NCI-H1436 treated with DMSO at 0.1 percent for 48 hours (cell line): ENCODE data around the gene SFTPD.

ENCODE experiments used
- DNase-seq: peaks from one replicate; lab custom pipeline; 2025; lab: John Stamatoyannopoulos, UW

The SFTPD gene

GRCh38 chr10:79944428-79945395 lies 4.2 kb downstream of the SFTPD start:
- no peak for DNase-seq

GRCh38 chr10:79943871-79944270 lies 5.0 kb downstream of the SFTPD start:
- no peak for DNase-seq

DNA sequence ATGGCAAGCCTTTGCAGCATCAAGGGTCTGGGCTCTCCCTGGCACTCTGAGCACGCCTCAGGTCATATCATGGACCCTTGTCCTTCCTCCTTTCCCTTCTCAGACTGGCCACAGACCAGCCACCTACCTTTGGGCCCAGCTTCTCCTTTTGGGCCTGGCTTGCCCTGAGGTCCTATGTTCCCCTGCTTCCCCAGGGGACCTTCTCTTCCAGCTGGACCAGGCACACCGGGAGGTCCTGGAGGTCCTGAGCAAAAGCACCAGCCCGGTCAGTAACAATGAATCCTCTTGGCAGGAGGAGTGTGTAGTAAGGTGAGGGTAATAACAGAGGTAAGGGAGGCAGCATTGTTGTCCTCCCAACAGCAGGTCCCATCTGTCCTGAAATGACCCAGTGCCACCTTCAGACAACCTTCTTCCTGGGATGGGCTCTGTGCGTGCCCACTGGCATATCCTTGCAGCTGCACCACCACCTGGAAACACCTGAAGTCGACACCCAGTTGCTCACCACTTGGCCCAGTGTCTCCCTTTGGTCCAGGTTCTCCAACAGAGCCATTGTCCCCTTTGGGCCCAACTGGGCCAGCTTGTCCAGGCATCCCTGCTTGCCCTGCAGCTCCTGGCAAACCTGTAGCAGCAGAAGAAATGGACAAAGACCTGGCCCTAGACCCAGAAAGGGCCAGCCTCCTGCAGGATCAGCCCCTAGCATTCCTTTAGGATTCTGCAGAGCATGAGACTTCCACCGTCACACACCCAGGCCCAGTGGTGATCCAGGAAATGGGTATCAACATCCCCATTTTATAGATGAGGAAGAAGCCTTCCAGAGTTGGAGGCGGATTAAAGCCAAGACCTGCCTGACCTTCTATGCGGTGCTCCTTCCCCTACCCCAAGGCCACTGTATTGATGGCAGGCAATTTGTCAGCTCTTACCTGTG lies 6.4 kb downstream of the SFTPD start:
- DNase-seq = no peak

DNA sequence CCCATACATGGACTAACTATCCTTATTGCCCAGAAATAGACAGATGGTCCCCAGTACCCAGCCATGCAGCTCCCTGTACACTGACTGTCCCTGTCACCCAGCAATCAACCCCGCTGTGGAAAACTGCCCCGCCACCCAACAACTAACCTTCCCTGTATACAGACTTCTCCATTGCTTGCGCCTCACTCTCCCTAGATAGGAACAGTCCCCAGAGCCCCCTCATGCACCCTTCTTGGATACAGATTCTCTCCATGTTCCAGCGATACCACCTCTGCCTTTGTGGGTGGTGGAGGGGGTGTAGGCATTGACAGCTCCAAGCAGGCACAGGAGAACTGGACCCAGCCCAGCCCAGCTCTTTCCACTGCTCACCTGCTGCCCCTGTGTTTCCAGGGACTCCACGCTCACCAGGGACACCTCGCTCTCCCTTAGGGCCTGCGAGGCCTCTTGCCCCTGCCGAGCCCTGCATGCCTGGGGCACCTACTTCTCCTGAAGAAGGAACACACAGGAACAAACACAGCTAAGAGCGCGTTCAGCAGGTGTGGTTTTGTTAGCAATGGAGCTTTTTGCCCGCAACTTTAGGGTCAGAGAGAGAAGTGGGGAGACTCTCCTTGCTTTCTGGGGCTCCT lies 7.2 kb downstream of the SFTPD start:
- DNase-seq = no peak

GRCh38 chr10:79941146-79941545 lies 7.8 kb downstream of the SFTPD start:
- DNase-seq = no peak

- no peak for DNase-seq
Observed at GRCh38 chr10:79940431-79940830, 8.5 kb downstream of the SFTPD start.

GRCh38 chr10:79939969-79940368 lies 8.9 kb downstream of the SFTPD start:
- no peak for DNase-seq

DNA sequence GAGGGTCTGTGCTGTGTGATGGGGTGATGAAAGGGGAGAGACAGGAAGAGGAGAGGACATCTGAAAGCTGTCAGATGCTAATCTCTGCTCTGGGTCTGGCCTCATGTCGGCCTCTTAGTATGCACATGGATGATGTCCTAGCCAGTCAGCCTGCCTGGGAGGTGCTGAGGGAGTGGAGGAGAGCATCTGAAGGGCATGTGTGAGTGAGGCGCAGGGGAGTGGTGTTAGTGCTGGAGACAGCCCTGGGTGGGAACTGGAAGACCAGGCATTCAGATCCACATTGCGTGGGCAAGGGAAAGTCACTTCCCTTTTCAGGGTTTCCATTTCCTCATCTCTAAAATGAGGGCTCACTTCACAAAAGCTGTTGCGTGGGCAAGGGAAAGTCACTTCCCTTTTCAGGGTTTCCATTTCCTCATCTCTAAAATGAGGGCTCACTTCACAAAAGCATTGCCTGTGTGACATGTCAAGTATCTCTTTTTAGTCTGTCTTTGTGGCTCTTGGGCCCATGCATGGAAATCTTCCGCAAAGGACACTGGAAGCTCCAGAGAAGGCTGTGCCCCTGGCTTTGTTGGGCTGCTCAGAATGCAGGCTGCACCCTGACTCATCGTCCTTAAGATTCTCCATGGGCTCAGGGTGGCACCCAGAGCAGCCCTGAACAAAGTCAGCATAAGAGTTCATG lies 10.0 kb downstream of the SFTPD start:
- no peak for DNase-seq

GRCh38 chr10:79937701-79938151 lies 11.2 kb downstream of the SFTPD start:
- DNase-seq = no peak

DNA sequence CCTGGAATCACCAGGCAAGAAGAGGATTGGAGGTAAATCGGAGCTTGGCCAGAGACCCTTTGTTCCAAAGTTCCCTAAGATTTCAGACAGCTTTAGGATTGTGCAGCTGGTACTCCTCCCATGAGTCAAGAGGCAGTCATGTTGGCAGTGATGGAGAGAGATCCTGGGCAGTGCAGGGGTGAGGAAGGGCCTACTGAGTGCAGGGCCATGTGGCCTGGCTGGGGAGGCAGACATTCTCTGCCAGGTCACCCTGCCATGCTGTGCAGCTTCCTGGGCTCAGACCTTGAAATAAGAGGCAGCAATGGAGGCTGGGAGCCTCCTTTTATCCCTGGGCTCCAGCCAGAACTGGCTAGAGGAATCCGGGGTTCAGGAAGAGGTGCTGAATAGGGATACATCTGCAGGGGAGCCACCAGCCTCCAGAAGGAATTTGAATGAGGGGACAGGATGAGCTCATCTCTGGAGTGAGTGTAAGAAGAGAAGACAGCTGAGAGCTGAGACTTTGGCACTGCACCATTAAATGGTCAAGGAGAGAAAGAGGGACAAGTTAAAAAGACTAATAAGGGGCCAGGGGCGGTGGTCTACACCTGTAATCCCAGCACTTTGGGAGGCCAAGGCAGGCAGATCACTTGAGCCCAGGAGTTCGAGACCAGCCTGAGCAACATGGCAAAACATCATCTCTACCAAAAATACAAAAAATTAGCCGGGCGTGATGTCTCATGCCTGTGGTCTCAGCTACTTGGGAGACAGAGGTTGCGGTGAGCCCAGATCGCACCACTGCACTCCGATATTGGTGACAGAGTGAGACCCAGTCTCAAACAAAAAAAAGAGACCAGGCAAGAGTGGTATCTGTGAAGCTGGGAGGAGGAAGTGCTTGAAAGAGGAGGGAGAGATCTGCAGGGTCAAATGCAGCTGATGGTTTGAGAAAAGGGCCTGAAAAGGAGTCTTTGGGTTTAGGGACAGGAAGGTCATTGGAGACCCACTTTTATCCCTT lies 12.0 kb downstream of the SFTPD start:
- no peak for DNase-seq

- DNase-seq = no peak
Observed at GRCh38 chr10:79933961-79934360, 14.9 kb downstream of the SFTPD start.

DNA sequence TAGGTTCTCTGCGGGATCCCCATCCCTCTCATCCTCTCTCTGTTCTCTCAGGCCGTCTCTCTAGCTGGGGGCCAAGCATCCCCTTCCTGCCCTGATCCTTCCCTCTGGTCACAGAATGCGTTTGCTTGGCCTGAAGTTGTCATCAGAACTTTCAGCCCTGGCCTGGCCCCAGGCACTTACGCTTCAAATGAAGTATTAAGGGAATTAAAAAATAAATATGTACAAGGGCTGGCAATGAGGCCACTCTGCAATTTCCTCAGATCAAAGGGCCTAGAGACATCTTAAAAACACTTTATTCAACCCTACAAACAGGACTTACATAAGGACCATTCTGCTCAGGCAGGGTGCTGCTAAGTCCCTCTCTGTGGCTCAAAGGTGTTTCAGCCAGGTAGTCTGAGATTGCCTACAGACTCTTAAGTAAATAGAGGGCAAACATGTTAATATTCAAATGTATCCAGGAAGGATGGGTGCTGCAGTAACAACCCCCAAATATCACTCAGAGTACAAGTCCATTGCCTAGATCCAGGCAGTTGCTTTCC lies 16.0 kb downstream of the SFTPD start:
- no peak for DNase-seq

GRCh38 chr10:79932307-79932706 lies 16.6 kb downstream of the SFTPD start:
- no peak for DNase-seq

GRCh38 chr10:79930751-79931150 lies 18.2 kb downstream of the SFTPD start:
- no peak for DNase-seq

DNA sequence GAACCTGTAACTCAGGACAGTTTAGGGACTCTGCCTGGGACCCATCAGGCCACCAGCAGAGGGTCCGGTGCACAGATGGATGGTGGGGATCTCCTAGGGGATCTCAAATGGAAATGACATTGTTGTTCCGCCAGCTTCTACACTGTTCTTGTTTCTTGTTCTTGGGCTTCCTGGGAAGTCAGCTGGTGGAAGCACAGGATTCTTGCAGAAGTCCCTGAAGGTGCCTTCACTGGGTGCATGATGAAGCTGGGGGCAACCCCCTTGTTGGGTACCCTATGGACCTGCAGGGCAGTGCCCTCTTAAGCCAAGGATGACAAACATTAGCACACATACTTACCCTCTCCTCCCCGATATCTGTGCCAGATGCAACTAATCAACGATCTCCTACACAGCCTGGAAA lies 18.6 kb downstream of the SFTPD start:
- DNase-seq = no peak

DNA sequence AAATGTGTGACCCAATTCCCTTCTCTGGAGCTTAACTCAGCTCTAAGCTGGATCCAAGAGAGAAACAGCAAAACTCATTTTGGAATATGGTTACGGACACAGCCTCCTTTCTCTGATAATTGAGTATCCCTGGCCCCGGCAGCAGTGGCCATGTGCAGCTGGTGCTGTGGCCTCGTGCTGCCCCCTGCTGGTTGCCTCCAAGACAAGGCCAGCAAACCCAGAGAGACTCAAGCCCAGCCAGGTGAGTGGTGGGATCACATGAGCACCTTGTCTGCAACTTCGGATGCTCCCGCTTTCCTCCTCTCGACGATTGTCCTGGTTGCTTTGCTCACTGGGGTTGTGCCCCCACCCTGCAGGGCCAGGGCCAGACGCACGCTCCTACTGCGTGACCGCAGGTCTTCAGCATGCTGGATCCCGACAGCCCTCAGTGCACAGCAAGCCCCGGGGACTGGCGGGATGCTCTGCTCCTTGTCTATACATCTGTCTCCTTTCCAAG lies 19.4 kb downstream of the SFTPD start:
- DNase-seq = no peak

DNA sequence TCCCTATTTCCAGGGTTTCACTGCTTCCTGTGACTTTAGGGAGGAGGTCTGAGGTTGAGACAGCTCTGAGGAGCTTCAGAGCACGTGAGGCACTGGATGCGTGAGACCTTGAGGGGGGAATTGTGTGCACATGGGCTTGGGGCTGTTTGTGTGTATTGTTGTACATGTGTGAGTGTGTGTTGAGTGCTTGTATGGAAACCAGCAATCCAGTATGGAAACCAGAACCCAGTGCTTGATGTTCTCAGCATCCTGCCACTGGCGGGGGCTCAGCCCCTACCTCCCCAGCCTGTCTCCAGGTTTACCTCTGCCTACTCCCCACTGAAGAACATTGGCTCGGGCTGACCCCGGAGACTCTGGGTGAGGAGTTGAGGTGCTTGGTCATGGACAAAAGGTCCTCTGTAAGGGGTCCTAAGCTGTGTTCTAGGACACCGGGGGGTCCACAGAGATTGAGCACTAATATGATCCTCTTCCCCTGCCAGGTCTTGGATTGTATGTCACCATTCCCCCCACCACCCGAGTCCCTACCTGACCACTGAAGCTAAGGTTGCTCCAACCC lies 20.8 kb downstream of the SFTPD start:
- no peak for DNase-seq

DNA sequence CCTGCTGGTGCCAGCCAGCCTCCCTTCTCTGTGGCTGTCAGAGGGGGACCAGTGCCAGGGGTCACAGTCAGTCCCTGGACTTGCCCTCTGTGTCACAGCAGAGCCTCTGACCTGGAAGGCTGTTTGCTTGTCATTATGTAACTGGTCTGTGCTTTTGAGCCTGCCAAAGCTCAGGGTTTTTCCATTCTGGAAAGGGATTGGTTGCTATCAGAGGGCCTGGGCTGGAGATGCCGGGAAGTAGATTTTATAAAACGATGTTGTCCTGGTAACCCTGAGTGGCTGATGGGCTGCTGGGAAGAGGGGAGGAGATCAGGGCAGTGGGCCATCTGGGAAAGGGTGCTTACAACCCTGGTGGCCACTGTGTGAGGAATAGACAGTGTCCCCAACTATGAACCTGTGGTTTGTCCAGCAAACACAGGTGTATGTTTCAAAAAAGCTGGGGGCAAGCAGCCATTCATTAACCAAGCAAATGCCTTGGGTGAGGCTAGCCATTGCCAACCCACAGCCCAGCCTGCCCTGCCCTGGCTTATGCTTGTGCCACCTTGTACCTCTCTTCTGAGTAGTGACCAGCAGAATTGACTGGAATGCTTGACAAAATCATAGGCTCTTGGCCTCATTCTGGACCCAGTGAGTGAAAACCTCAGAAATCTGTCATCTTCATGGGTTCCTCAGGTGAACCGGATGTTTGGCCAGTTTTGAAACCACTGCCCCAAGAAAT lies 21.6 kb downstream of the SFTPD start:
- DNase-seq = no peak

- DNase-seq = no peak
Observed at GRCh38 chr10:79926037-79926436, 22.9 kb downstream of the SFTPD start.
